ENCODE results near the gene WDR1.

The WDR1 gene

DNA sequence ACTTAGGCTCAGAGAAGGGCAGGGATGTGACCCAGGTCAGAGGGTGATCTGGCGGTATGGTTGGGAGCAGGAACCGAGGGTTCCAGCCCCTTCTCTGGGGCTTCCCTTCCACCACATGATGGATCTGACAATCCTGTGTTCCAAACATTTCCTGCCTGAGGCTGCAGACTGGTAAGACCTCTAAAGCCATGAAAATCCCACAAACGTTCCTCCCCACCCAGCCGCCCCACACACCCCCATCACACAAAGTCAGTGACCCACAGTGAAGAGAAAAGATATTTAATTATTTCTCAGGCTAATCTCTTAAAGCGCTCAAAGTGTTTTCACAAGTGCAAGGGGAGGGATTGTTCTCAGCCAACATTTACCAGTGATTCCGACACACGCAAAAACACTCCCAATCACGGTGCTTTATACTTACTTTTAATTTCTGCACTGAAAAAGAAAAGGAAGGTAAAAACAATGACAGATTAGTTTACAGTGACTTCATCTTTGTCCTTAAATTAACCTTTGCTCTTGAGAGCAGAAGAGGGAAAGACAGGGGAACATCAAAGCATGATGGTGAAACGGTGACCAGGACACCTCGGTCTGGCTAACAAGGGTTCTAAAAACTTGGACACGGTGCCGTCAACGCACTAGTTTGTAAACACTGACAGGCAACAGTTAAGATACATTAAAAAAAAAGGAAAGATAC, 42.4 kb downstream of the WDR1 start:
- in situ Hi-C loops (cut with HindIII; ENCODE audit: low pct_ligation_motif_present, low sequenced_read_pairs), result no loop called here
- TF ChIP-seq, protein P1, sequence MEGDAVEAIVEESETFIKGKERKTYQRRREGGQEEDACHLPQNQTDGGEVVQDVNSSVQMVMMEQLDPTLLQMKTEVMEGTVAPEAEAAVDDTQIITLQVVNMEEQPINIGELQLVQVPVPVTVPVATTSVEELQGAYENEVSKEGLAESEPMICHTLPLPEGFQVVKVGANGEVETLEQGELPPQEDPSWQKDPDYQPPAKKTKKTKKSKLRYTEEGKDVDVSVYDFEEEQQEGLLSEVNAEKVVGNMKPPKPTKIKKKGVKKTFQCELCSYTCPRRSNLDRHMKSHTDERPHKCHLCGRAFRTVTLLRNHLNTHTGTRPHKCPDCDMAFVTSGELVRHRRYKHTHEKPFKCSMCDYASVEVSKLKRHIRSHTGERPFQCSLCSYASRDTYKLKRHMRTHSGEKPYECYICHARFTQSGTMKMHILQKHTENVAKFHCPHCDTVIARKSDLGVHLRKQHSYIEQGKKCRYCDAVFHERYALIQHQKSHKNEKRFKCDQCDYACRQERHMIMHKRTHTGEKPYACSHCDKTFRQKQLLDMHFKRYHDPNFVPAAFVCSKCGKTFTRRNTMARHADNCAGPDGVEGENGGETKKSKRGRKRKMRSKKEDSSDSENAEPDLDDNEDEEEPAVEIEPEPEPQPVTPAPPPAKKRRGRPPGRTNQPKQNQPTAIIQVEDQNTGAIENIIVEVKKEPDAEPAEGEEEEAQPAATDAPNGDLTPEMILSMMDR (IDR thresholded peaks at IDR 0.05; ENCODE audit: low read depth, low read length, missing control alignments), result no peak

DNA sequence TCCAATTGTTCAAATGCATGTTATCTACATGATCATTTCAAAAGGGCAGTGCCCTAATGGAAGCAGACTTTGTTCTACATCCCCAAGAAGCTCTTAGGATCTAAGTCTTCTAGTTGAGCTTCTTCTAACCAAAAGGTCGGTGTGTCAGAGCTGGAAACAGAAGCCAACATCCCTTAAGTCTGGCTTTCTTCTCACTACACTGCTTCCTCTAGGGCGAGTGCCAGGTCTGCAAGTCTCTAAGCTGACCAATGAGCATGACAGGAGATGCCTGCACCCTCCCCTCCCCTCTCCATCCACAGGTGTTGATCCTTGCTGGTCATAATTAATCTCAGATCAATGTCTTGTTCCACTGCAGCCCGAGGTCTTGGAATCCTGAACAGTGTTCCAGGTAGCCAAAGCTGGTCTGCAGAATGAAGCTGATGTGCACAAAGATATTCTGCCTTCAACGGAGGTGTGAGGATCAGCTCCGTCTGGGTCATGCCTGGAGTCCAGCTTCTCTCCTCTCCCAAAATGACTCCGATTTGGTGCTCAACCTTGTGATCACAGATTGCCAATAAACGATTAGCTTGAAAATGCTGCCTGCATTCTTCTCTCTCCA, 44.1 kb downstream of the WDR1 start:
- Histone ChIP-seq H3K36me3 (replicated peaks) (peaks cover 72% of the 10 kb centered on the region), H3K27me3 (replicated peaks) (no peaks in the 10 kb centered on the region)
- no peak for DNase-seq

More for the DNA sequence above, 42.4 kb downstream of the WDR1 start:
- peaks cover 83% of the 10 kb centered on the region for H3K36me3 ChIP-seq (replicated peaks)
- H3K4me3 ChIP-seq (ENCODE audit: low read depth, low read length), result no peak overlapping the region
- H3K27ac ChIP-seq, result no peak overlapping the region
- H3K27me3 ChIP-seq (replicated peaks), result no peaks in the 10 kb centered on the region
- no peak for DNase-seq

DNA sequence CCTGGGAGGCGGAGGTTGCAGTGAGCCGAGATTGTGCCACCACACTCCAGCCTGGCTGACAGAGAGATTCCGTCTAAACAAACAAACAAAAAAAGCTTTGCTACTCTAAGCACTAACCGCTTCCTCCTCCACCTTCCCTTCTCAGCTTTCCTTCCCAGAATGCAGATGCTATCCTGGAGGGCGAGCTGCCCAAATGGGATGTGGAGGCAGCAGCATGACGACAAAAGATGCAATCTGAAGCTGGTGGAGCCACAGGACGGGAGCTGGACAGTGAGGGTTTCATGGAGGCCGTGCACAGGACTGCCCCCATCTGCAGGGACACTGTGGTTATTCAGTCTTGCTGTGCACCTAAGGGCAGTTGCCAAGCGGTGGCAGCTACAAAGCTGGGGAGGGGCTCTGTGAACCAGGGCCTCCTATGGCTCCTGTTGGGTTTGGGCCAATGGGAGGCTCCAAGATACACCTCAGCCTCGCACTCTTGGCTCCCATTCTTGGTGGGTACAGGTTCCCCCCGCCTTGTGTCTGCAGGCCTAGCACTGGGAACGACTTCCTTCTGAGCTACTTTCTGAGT, 47.4 kb downstream of the WDR1 start:
- Histone ChIP-seq H3K36me3 (replicated peaks) (peaks cover 48% of the 10 kb centered on the region), H3K27ac (no peak overlapping the region), H3K27me3 (replicated peaks) (no peaks in the 10 kb centered on the region), H3K4me3 (ENCODE audit: low read depth, low read length) (no peak overlapping the region)
- TF ChIP-seq, protein P1 (IDR thresholded peaks at IDR 0.05; ENCODE audit: low read depth, low read length, missing control alignments), result no peak
- in situ Hi-C loops (cut with HindIII; ENCODE audit: low pct_ligation_motif_present, low sequenced_read_pairs), result no loop called here
- no peak for DNase-seq

More for the DNA sequence above, 44.1 kb downstream of the WDR1 start:
- TF ChIP-seq, protein P1 (IDR thresholded peaks at IDR 0.05; ENCODE audit: low read depth, low read length, missing control alignments), result no peak
- in situ Hi-C loops (cut with HindIII; ENCODE audit: low pct_ligation_motif_present, low sequenced_read_pairs), result no loop called here
- no peak overlapping the region for H3K4me3 ChIP-seq (ENCODE audit: low read depth, low read length)
- no peak overlapping the region for H3K27ac ChIP-seq

DNA sequence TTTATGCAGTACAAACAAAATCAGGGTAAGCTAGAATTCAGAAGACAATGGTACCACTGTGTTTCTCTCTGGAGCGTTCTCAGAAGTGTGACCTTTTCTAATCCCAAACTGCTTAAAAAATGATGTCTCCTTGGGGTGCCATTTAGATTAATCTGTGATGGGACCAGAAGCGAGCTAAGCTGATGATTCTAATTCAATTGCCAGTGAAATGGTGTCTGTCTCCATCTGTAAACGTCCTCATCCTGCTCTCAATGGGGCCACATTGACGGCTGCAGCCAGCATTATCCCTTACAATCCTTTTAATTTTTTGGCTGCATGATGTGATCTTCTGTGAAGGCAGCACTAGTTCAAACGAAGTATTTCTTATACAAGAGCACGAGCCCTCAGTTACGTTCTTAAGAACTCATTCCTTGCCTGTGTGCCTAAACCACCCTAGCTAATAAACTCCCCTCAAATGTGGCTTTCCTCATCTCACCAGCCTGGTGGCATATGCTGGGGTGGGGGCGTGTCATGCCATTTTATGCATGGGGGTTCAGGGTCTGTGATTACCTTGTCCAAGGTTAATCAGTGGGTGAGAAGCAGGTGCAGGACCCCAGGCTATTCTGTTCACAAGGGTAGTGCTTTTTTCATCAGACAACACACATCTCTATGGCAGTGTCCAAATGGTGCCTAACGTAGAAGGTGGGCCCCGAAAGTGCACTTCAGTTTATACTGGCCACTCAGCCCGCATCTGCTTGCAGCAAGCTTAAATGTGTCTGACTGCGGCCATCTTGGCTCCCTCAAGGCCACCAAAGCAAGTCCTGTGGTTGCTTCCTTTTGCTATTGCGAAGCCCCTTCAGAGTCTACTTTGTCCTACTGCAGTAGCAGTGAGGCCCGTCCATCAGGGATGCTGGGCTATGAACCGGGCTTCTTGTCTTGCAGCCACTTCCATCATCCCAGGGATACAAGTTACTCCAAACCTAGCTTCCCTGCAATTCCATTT, 49.6 kb downstream of the WDR1 start:
- TF ChIP-seq, protein P1 (IDR thresholded peaks at IDR 0.05; ENCODE audit: low read depth, low read length, missing control alignments), result no peak
- in situ Hi-C loops (cut with HindIII; ENCODE audit: low pct_ligation_motif_present, low sequenced_read_pairs), result no loop called here
- no peak overlapping the region for H3K27ac ChIP-seq
- no peaks in the 10 kb centered on the region for H3K27me3 ChIP-seq (replicated peaks)
- DNase-seq, result no peak
- no peak overlapping the region for H3K4me3 ChIP-seq (ENCODE audit: low read depth, low read length)
- H3K36me3 ChIP-seq (replicated peaks), result peaks cover 30% of the 10 kb centered on the region

DNA sequence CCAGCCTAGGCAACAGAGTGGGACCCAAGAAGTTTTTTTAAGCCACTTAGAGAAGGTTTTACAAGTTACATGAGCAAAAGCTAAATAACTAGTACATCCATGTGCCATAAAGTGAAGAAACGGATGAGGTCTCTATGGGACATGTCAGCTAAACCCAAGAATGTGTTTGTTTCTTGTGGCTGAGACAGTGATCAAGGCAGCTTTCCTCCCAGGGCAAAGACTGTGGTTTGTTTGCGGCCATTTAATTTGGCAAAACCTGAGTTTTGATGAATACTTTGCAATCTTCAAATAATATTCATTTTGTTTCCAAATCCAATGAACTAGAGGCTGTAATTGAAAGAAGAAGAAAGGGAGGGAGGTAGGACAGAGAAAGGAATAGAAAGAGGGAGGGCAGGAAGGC, 50.4 kb downstream of the WDR1 start:
- in situ Hi-C loops (cut with HindIII; ENCODE audit: low pct_ligation_motif_present, low sequenced_read_pairs), result no loop called here
- TF ChIP-seq, protein P1 (IDR thresholded peaks at IDR 0.05; ENCODE audit: low read depth, low read length, missing control alignments), result no peak
- DNase-seq, result no peak
- Histone ChIP-seq H3K4me3 (ENCODE audit: low read depth, low read length) (no peak overlapping the region), H3K36me3 (replicated peaks) (peaks cover 25% of the 10 kb centered on the region), H3K27ac (no peak overlapping the region), H3K27me3 (replicated peaks) (no peaks in the 10 kb centered on the region)
